ENCODE results near the gene SIK1.

- no peak for TF ChIP-seq POLR2A (IDR thresholded peaks at IDR 0.05; ENCODE audit: low read depth, low read length)
- no peak for TF ChIP-seq POU2F2 (IDR thresholded peaks at IDR 0.05; ENCODE audit: low read depth, low read length)
- no peak for TF ChIP-seq POLR2AphosphoS5 (IDR thresholded peaks at IDR 0.05; ENCODE audit: low read depth, low read length)
- no peak for TF ChIP-seq TAF1 (IDR thresholded peaks at IDR 0.05; ENCODE audit: low read depth, low read length)
- no peak for TF ChIP-seq PAX5 (IDR thresholded peaks at IDR 0.05; ENCODE audit: insufficient read depth, low read length, severe bottlenecking)
- TF ChIP-seq SPI1 (IDR thresholded peaks at IDR 0.05; ENCODE audit: low read depth, low read length), result no peak
Measured at GRCh38 chr21:43371786-43372185, 55.1 kb downstream of the SIK1 start.

Measured in GM12891 (cell line).